Esophagus squamous epithelium (tissue), 5 donors: Measurements from ENCODE around the gene AGAP5. TPM values are rescaled to one million over a fixed set of nuclear protein-coding genes. Genes with fewer than 3 reads are reported as not detected.
"Not testable (repeated sequence)": the region's sequence is repeated elsewhere in the genome, so short reads cannot be mapped to it uniquely, and the experiment has no call there.

Experiments used
- DNase-seq: peaks from one replicate; lab custom pipeline; 2025; lab: John Stamatoyannopoulos, UW
- H3K27ac ChIP-seq, 4 donors: fragments of 200-600 bp; sonication (generic); one replicate each; pipeline ENCODE4 v1.5.1; 2016 to 2019; ENCODE audit warnings: mild to moderate bottlenecking in 1 of 4
- H3K27me3 ChIP-seq, 4 donors: fragments of 200-600 bp; sonication (generic); 1 replicate in 3 of 4; 2 replicates in 1 of 4; pipeline versions ENCODE4 v1.5.1 to v1.6.0; 2017 to 2021; ENCODE audit warnings: antibody characterized with exemption in 1 of 4
- H3K36me3 ChIP-seq, 3 donors: fragments of 200-600 bp; sonication (generic); one replicate each; pipeline ENCODE4 v1.5.1; 2016 to 2019
- H3K4me1 ChIP-seq, 3 donors: fragments of 200-600 bp; sonication (generic); one replicate each; pipeline ENCODE4 v1.5.1; 2017 to 2019
- H3K4me3 ChIP-seq, 4 donors: fragments of 200-600 bp; sonication (generic); 1 replicate in 3 of 4; 2 replicates in 1 of 4; pipeline ENCODE4 v1.5.1; 2016 to 2019; ENCODE audit warnings: mild to moderate bottlenecking in 2 of 4, moderate library complexity in 1 of 4
- H3K9me3 ChIP-seq, 3 donors: fragments of 200-600 bp; sonication (generic); one replicate each; pipeline ENCODE4 v1.5.1; 2016 to 2019
- POLR2A ChIP-seq, 4 donors: fragments of 450-650 bp; IDR thresholded peaks; one replicate each; pipeline ENCODE4 v1.6.1; 2017; ENCODE audit warnings: antibody characterized with exemption in 4 of 4, mild to moderate bottlenecking in 4 of 4, moderate library complexity in 3 of 4
- WGBS, 2 donors: methylation state at CpG; one replicate each; pipeline ENCODE4 v1.1.5; 2018; 5-methylcytosine and 5-hydroxymethylcytosine counted together
- intact Hi-C: fragments of 100-400 bp; cut with DNase I; formaldehyde crosslinking; loops from one replicate; pipeline ENCODE4 v1.15.0; 2022
- total RNA-seq, 4 donors: library from RNA; depleted of rRNA; stranded (reverse); fragments of >200 nt; gene quantifications; one replicate each; pipeline ENCODE4 v1.1.0, GENCODE V29; 2016
- TF ChIP-seq, protein P1 (sequence below), 6 experiments: fragments of 450-650 bp in 4 of 6; fragments of 200-600 bp in 2 of 6; sonication (generic) in 2 of 6; IDR thresholded peaks; one replicate each; pipeline ENCODE4 v1.5.1; 2016 to 2019; ENCODE audit warnings: antibody characterized with exemption in 6 of 6, mild to moderate bottlenecking in 4 of 6, moderate library complexity in 4 of 6
- donor health status: DM: yes; HTN: yes; CAD: no.

The AGAP5 gene
- total RNA-seq, 4 donors from 2014 or later: 1.7 to 7.9 (median 5.9) TPM

DNA sequence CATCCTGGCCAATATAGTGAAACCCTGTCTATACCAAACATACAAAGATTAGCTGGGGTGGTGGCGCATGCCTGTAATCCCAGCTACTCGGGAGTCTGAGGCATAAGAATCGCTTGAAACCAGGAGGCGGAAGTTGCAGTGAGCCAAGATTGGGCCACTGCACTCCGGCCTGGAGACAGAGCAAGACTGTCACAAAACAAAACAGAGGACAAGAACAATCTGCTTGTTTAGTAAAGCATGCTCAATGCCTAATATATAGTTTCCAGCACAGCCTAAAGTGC is 44.5 kb upstream of the AGAP5 start:
- H3K27ac ChIP-seq: peak overlapping the region in 3 of 4 donors; percentile 9 to 94 (median 44)
- peaks cover 0 to 46% (median 6%) of the 10 kb centered on the region in 3 donors for H3K36me3 ChIP-seq
- H3K4me3 ChIP-seq: no peak overlapping the region
- WGBS, 2 donors: 87 to 93% methylated on average over 4 to 5 of the region's 5 CpGs
- H3K4me1 ChIP-seq: peaks cover 10 to 52% (median 32%) of the 10 kb centered on the region in 3 donors
- intact Hi-C loops: no loop called here
- TF ChIP-seq POLR2A (IDR thresholded peaks at IDR 0.05): no peak
- TF ChIP-seq, protein P1, sequence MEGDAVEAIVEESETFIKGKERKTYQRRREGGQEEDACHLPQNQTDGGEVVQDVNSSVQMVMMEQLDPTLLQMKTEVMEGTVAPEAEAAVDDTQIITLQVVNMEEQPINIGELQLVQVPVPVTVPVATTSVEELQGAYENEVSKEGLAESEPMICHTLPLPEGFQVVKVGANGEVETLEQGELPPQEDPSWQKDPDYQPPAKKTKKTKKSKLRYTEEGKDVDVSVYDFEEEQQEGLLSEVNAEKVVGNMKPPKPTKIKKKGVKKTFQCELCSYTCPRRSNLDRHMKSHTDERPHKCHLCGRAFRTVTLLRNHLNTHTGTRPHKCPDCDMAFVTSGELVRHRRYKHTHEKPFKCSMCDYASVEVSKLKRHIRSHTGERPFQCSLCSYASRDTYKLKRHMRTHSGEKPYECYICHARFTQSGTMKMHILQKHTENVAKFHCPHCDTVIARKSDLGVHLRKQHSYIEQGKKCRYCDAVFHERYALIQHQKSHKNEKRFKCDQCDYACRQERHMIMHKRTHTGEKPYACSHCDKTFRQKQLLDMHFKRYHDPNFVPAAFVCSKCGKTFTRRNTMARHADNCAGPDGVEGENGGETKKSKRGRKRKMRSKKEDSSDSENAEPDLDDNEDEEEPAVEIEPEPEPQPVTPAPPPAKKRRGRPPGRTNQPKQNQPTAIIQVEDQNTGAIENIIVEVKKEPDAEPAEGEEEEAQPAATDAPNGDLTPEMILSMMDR (IDR thresholded peaks at IDR 0.05): no peak
- no peaks in the 10 kb centered on the region for H3K9me3 ChIP-seq
- no peak for DNase-seq
- no peaks in the 10 kb centered on the region for H3K27me3 ChIP-seq

GRCh38 chr10:73740501-73741254 is 42.8 kb upstream of the AGAP5 start:
- H3K27ac ChIP-seq: peak overlapping the region in 3 of 4 donors; percentile 32 to 94 (median 44)
- intact Hi-C loops, H3K4me3 ChIP-seq, H3K9me3 ChIP-seq, H3K27me3 ChIP-seq, DNase-seq: not testable (repeated sequence)
- H3K36me3 ChIP-seq: peaks cover 0 to 47% (median 0%) of the 10 kb centered on the region in 3 donors
- WGBS, 2 donors: 94 to 100% methylated on average over 2 of the region's 18 CpGs
- peaks cover 10 to 38% (median 24%) of the 10 kb centered on the region in 3 donors for H3K4me1 ChIP-seq

DNA sequence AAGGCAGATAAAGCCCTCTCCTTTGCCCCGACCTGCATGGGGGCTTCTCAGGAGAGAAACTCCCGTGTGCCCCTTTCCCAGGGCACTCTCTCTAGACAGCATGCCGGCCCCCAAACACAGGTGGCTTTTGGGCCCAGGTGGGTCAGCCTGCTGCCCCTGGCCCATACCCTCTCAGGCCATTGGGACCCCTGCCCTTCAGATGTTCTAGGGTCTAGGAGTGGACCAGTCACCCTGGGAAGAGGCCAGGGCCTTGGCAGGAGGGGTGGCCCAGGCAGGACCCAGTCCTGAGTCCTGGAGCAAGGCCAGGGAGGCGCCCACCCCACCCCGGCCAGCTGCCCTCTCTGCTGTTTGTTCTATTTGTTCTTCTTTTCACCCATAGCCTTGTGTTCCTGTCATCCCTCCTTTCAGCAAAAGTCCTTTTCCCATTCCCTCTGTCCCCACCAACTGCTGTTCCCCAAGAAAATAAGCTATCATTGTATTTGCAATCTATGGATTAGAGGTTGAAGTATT is 36.9 kb upstream of the AGAP5 start:
- no peak for TF ChIP-seq POLR2A (IDR thresholded peaks at IDR 0.05)
- TF ChIP-seq, protein P1 (IDR thresholded peaks at IDR 0.05): no peak
- no peak overlapping the region for H3K4me3 ChIP-seq
- no peaks in the 10 kb centered on the region for H3K27me3 ChIP-seq
- intact Hi-C loops: no loop called here
- DNase-seq: no peak
- no peak overlapping the region for H3K27ac ChIP-seq
- H3K4me1 ChIP-seq: peaks cover 0 to 42% (median 12%) of the 10 kb centered on the region in 3 donors
- 60 to 90% methylated on average over 1 to 5 of the region's 5 CpGs for WGBS, 2 donors
- H3K9me3 ChIP-seq: no peaks in the 10 kb centered on the region
- H3K36me3 ChIP-seq: peaks cover 0 to 69% (median 5%) of the 10 kb centered on the region in 3 donors

GRCh38 chr10:73734028-73734720 is 36.3 kb upstream of the AGAP5 start:
- no peak for DNase-seq
- no peaks in the 10 kb centered on the region for H3K27me3 ChIP-seq
- H3K27ac ChIP-seq: no peak overlapping the region
- peaks cover 0 to 62% (median 5%) of the 10 kb centered on the region in 3 donors for H3K36me3 ChIP-seq
- H3K4me3 ChIP-seq: no peak overlapping the region
- intact Hi-C loops: no loop called here
- no peak for TF ChIP-seq POLR2A (IDR thresholded peaks at IDR 0.05)
- H3K4me1 ChIP-seq: peaks cover 0 to 48% (median 16%) of the 10 kb centered on the region in 3 donors
- 70 to 84% methylated on average over 4 of the region's 16 CpGs for WGBS, 2 donors
- H3K9me3 ChIP-seq: no peaks in the 10 kb centered on the region

GRCh38 chr10:73732931-73733623 is 35.2 kb upstream of the AGAP5 start:
- TF ChIP-seq POLR2A (IDR thresholded peaks at IDR 0.05): no peak
- TF ChIP-seq, protein P1 (IDR thresholded peaks at IDR 0.05): no peak
- no peak overlapping the region for H3K4me3 ChIP-seq
- no peak overlapping the region for H3K27ac ChIP-seq
- H3K36me3 ChIP-seq: peaks cover 0 to 63% (median 5%) of the 10 kb centered on the region in 3 donors
- H3K9me3 ChIP-seq: no peaks in the 10 kb centered on the region
- H3K27me3 ChIP-seq: no peaks in the 10 kb centered on the region
- peaks cover 0 to 57% (median 18%) of the 10 kb centered on the region in 3 donors for H3K4me1 ChIP-seq
- no peak for DNase-seq
- intact Hi-C loops: no loop called here
- WGBS, 2 donors: 85 to 90% methylated on average over 7 to 11 of the region's 84 CpGs
